DMS79 (cell line): Measurements from ENCODE around the gene TPCN1.

Source experiments
- DNase-seq: peaks from one replicate; lab custom pipeline; 2025; lab: John Stamatoyannopoulos, UW

TPCN1 gene

GRCh38 chr12:113221181-113221996 lies at the start of gene TPCN1:
Gene TPCN1 (plus strand): TSS chr12:113221464. CDS start chr12:113226853, 5,389 bp downstream.
- DNase-seq, result peak; percentile 100

GRCh38 chr12:113171543-113171942 lies 49.7 kb upstream of the TPCN1 start:
- DNase-seq, result no peak

GRCh38 chr12:113172185-113172584 lies 49.1 kb upstream of the TPCN1 start:
- DNase-seq, result no peak

- DNase-seq, result no peak
Measured at GRCh38 chr12:113173081-113173698, 48.1 kb upstream of the TPCN1 start.

- no peak for DNase-seq
Measured at GRCh38 chr12:113174461-113175384, 46.5 kb upstream of the TPCN1 start.

GRCh38 chr12:113179023-113179422 lies 42.2 kb upstream of the TPCN1 start:
- no peak for DNase-seq

GRCh38 chr12:113180333-113180732 lies 40.9 kb upstream of the TPCN1 start:
- DNase-seq, result no peak

- no peak for DNase-seq
Measured at GRCh38 chr12:113181975-113182374, 39.3 kb upstream of the TPCN1 start.

GRCh38 chr12:113183030-113183589 lies 38.2 kb upstream of the TPCN1 start:
- DNase-seq, result no peak

- no peak for DNase-seq
Measured at GRCh38 chr12:113184098-113184899, 37.0 kb upstream of the TPCN1 start.

- DNase-seq, result no peak
Measured at GRCh38 chr12:113184900-113185179, 36.4 kb upstream of the TPCN1 start.

GRCh38 chr12:113185180-113186032 lies 35.9 kb upstream of the TPCN1 start, which contains the start of the genes DDX54 and RITA1:
Gene DDX54 (minus strand): TSS chr12:113185478. CDS start chr12:113185451, 27 bp downstream.
Gene RITA1 (plus strand): TSS chr12:113185721. CDS start chr12:113186747, 1,026 bp downstream.
- DNase-seq, result peak; percentile 78

GRCh38 chr12:113186033-113186365 lies 35.3 kb upstream of the TPCN1 start:
- peak; percentile 17 for DNase-seq

GRCh38 chr12:113186666-113187325 lies 34.5 kb upstream of the TPCN1 start:
- DNase-seq, result no peak

GRCh38 chr12:113189361-113189760 lies 31.9 kb upstream of the TPCN1 start:
- no peak for DNase-seq

- DNase-seq, result no peak
Measured at GRCh38 chr12:113190761-113191160, 30.5 kb upstream of the TPCN1 start.

GRCh38 chr12:113191227-113191626 lies 30.0 kb upstream of the TPCN1 start:
- no peak for DNase-seq

GRCh38 chr12:113194971-113195391 lies 26.3 kb upstream of the TPCN1 start:
- no peak for DNase-seq

- no peak for DNase-seq
Measured at GRCh38 chr12:113195598-113195997, 25.7 kb upstream of the TPCN1 start.

GRCh38 chr12:113196582-113196981 lies 24.7 kb upstream of the TPCN1 start:
- no peak for DNase-seq
